ENCODE measurements around the gene CPTP. TPM values are rescaled to one million over a fixed set of nuclear protein-coding genes. Genes with fewer than 3 reads are reported as not detected.

CPTP gene
- total RNA-seq, 1 donor = 17.7 TPM

DNA sequence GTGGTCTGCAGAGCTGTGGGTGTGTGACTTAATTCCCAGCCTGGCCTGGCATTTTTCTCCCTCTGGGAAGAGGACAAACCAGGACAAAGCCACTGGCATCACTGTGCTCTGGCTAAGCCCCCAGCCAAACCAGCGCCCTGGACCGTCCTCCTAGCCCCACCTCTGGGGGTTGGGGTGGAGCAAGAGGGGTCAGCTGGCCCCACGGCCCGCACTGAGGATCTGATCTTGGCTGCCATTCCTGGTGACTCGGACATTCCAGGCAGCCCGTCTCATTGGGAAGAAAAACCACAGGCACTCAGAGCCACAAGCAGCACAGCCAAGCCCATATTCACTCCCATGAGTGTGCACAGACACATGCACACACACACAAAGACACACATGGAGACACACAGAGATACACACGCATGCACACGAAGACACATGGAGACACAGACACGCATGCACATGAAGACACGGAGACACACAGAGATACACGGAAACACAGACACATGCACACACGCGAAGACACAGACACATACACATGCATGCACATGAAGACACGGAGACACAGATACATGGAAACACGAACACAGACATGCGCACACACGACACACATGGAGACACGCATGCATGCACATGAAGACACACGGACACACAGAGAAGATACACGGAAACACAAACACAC, 36.0 kb downstream of the CPTP start:
- peak overlapping the region; percentile 1 for H3K4me3 ChIP-seq (ENCODE audit: low read depth, low read length)
- DNase-seq (ENCODE audit: low read depth) = peak; percentile 94
- TF ChIP-seq, protein P1, sequence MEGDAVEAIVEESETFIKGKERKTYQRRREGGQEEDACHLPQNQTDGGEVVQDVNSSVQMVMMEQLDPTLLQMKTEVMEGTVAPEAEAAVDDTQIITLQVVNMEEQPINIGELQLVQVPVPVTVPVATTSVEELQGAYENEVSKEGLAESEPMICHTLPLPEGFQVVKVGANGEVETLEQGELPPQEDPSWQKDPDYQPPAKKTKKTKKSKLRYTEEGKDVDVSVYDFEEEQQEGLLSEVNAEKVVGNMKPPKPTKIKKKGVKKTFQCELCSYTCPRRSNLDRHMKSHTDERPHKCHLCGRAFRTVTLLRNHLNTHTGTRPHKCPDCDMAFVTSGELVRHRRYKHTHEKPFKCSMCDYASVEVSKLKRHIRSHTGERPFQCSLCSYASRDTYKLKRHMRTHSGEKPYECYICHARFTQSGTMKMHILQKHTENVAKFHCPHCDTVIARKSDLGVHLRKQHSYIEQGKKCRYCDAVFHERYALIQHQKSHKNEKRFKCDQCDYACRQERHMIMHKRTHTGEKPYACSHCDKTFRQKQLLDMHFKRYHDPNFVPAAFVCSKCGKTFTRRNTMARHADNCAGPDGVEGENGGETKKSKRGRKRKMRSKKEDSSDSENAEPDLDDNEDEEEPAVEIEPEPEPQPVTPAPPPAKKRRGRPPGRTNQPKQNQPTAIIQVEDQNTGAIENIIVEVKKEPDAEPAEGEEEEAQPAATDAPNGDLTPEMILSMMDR (IDR thresholded peaks at IDR 0.05; ENCODE audit: insufficient read depth, low read length) = no peak

- DNase-seq (ENCODE audit: low read depth) = no peak
- peak overlapping the region; percentile 25 for H3K4me3 ChIP-seq (ENCODE audit: low read depth, low read length)
- TF ChIP-seq, protein P1 (IDR thresholded peaks at IDR 0.05; ENCODE audit: insufficient read depth, low read length) = no peak
Observed at GRCh38 chr1:1361233-1361981, 36.8 kb downstream of the CPTP start.

- TF ChIP-seq, protein P1 (IDR thresholded peaks at IDR 0.05; ENCODE audit: insufficient read depth, low read length) = peak; percentile 37
- peak; percentile 86 for DNase-seq (ENCODE audit: low read depth)
- H3K4me3 ChIP-seq (ENCODE audit: low read depth, low read length) = peak overlapping the region; percentile 25
Observed at GRCh38 chr1:1361982-1362423, 37.4 kb downstream of the CPTP start.

DNA sequence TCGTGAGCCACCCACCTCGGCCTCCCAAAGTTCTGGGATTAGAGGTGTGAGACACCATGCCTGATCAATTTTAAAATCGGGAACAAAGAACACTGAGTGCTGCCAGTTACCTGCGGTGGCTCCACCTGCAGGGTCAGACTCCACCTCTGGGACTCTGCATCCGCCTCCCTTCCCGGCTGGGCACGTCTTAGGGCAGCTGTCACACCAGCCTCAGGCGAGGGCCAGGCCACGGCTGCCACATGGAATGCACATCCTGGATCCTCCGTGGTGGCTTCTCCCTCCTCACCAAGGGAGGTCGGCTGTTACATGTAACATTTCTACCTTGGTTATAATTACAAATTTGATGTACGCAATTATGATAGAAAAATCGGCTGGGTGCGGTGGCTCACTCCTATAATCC, 39.7 kb downstream of the CPTP start:
- TF ChIP-seq, protein P1 (IDR thresholded peaks at IDR 0.05; ENCODE audit: insufficient read depth, low read length) = no peak
- H3K4me3 ChIP-seq (ENCODE audit: low read depth, low read length) = no peak overlapping the region
- no peak for DNase-seq (ENCODE audit: low read depth)

DNA sequence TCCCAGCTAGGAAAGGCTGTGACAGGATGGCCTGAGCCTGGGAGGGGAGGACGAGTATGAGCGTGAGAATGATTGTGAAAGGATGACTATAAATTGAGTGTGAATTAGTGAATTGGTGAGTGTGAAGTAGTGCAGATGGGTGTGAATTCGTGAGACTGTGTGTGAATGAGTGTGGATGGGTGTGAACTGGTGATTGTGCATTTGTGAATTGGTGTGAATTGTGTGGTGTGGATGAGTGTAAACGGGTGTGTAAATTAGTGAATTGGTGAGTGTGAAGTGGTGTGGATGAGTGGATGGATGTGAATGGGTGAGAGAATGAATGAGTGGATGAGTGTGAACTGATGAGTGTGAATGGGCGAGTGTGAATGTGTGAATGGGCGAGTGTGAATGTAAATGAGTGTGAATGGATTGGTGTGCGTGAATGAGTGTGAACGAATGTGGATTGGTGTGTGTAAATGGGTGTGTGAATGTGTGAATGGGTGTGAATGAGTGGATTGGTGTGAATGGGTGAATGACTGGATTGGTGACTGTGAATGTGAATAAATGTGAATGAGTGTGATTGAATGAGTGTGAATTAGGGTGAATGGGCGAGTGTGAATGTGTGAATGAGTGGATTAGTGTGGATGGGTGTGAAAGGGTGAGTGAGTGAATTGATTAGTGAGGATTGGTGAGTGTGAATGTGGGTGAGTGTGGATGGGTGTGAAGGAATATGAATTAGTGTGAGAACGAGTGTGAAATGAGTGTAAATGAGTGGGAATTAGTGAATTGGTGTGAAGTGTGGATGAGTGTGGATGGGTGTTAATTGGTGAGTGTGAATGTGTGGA, 41.5 kb downstream of the CPTP start:
- no peak overlapping the region for H3K4me3 ChIP-seq (ENCODE audit: low read depth, low read length)
- TF ChIP-seq, protein P1 (IDR thresholded peaks at IDR 0.05; ENCODE audit: insufficient read depth, low read length) = no peak
- DNase-seq (ENCODE audit: low read depth) = no peak

GRCh38 chr1:1366699-1367066, 42.1 kb downstream of the CPTP start:
- no peak overlapping the region for H3K4me3 ChIP-seq (ENCODE audit: low read depth, low read length)
- DNase-seq (ENCODE audit: low read depth) = no peak
- TF ChIP-seq, protein P1 (IDR thresholded peaks at IDR 0.05; ENCODE audit: insufficient read depth, low read length) = no peak
